ENCODE results near the gene AGAP3.

AGAP3 gene

DNA sequence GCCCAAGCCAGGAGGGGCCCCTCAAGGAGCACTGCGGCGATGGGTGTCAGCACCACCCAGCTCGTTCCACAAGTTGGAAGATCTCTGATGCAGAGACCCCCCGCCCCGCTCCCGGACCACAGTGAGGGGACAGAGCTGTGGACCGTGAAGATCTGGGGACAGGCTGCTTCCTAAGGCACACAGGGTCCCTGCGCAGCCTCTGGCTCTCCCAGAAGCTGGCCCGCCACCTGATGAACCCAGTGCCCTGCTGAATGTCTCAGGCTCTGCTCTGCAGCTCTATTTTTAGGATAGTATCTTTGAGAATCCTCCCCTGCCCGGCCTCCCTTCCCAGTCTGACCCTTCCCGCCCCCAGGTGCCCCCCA lies 51.5 kb downstream of the AGAP3 start:
- no peak for DNase-seq

DNA sequence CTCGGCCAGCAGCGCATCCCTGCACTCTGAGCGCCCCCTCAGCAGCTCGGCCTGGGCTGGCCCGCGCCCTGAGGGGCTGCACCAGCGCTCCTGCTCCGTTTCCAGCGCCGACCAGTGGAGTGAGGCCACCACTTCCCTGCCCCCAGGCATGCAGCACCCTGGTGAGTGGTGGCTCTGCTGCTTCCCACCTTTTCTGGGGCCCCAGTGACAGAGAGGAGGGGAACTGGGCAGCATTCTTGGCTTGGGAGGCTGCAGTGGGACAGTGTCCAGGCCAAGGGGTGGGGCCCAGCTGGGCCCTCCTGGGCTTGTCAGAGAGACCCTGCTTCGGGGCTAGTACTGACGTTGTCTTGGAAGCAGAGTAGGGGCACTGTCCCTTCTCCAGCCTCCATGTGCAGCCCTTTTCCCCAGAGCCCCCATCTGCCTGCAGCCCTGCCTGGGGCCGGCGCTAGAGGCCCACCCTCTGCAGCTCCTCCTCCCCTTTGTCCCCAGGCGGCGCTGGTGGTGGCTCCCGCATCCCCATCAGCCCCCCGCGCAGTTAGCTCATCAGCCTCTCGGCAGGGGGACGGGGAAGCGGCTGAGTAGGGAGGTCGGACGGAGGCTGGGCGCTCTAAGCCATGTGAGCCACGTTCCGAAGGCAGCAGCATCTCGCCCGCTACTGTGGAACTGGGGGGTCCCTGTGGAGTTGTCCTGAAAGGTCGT lies 52.0 kb downstream of the AGAP3 start:
- no peak for DNase-seq

DNA sequence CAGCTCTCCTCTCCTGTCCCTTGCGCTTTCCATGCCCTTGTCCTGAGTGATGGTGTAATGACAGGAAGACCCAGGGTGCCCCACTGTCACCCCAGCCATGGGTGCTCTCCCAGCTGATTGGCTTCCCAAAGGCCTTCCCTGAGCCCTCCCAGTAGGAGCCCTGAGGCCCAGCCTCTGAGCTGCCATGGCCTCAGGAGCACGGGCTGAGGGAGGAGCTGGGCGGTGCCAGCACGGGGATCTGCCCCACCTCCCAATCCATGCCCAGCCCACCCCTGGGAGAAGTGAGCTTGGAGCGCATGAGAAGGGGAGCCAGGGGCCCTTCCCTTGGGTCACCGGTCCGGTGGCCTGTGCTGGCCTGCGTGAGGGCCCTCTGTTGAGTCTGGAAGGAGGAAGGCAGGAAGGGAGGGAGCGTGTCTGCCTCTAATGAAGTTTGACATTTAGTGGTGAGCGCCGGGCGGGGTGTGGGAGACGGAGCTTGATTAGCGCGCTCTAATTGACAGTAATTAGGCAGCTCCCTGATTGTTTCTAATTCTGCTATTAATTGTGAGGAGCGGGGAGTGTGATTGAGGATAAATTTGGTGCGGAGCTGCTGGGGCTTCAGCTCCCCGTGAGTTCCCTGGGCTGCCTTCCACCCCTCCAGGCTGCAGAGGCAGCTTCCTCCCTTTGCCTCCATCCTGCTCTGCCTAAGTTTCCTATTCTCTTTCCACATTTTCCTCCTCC lies 53.0 kb downstream of the AGAP3 start:
- DNase-seq = no peak

DNA sequence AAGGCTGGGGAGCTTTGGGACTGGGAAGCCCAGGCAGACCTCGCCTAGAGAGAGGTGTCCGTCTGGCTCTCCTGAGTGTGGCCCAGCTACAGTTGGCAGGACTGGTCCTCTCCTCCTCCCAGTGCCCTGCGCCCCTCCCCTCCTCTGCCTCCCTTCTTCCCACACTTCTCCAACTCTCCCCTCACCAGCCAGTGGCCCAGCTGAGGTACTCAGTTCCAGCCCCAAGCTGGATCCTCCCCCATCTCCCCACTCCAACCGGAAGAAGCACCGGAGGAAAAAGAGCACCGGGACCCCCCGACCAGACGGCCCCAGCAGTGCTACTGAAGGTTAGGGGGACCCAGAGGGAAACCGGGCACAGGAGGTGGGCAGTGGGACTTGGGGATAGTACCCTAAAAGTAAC lies 53.5 kb downstream of the AGAP3 start:
- no peak for DNase-seq

DNA sequence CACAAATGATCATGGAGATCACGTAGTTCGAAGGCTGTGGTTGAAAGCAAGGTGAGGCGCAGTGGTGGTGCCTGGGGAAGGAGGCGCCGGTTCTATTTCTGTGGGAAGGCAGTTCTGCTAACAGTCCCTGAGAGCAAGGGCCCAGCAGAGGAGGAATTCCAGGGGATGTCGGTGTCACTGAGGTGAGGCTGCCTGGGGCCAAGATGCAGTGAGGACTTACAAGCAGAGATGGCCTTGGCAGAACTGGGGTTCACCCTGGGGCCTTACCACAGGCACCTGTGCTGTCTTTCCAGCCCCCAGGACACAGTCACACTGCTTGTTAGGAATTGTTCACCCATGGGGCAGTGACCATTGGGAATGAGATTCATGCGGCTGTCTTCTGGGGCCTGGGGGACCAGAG lies 54.6 kb downstream of the AGAP3 start:
- DNase-seq = no peak

DNA sequence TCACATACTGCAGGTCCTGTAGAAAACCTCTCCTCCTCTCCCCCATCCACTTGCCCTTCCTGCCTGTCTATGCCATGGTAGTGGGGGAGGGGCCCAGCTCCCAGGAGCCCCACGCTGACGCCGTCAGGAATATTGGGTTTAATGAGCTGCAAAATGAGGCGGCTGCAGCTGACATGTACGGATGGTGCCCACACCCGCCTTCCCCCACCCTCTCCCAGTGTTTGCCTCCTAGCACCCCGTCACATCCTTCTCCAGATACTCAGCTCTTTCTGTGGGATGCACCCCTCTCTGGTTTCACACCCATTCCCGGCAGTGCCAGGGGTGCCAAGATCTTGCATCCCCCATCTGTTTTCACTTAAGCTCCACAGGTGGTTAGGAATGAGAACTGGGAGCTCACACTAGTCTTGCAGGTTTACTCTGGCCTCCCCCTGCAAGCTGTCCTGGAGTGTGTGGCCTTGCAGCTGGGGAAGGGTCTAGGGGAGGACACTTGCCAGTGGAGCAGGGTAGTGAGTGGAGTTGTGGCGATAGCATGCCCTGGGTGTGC lies 55.1 kb downstream of the AGAP3 start:
- DNase-seq = no peak

- DNase-seq = no peak
Observed at GRCh38 chr7:151141855-151142685, 55.8 kb downstream of the AGAP3 start.

DNA sequence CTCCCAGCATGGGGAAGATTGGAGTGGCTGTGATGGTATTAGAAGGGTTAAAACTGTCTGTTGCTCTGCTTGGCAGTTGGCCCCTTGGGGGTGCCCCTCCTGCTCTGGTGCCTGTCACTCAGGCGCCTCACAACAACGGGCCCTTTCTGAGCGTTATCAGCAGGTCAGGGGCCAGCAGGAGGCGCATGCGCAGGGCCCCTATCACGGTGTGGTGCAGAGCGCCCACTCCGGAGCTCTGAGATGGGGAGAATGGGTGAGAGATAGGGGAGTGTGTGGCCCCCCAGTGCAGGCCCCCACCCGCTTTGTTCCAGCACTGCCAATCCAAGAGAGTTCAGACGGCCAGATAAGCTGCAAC lies 56.4 kb downstream of the AGAP3 start:
- DNase-seq = no peak

GRCh38 chr7:151143261-151144015 lies 57.2 kb downstream of the AGAP3 start:
- no peak for DNase-seq

DNA sequence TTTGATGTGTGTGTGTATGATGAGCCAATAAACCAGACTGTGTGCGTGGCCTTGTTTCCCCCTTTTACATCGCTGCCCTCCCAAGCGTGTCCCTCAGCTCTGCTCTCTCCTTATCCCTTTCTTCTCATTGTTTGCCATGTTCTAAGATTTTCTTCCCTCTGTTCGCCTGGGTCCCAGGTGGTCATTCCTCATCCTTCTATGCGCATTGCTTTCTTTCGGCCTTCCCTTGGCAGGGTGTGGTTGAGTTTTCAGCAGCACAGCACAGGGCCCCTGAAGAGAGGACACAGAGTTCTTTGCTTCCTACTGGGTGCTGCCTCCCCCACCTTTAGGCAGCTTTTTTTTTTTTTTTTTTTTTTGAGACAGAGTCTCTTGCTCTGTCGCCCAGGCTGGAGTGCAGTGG lies 58.1 kb downstream of the AGAP3 start:
- DNase-seq = no peak

GRCh38 chr7:151146761-151147160 lies 60.5 kb downstream of the AGAP3 start:
- no peak for DNase-seq

DNA sequence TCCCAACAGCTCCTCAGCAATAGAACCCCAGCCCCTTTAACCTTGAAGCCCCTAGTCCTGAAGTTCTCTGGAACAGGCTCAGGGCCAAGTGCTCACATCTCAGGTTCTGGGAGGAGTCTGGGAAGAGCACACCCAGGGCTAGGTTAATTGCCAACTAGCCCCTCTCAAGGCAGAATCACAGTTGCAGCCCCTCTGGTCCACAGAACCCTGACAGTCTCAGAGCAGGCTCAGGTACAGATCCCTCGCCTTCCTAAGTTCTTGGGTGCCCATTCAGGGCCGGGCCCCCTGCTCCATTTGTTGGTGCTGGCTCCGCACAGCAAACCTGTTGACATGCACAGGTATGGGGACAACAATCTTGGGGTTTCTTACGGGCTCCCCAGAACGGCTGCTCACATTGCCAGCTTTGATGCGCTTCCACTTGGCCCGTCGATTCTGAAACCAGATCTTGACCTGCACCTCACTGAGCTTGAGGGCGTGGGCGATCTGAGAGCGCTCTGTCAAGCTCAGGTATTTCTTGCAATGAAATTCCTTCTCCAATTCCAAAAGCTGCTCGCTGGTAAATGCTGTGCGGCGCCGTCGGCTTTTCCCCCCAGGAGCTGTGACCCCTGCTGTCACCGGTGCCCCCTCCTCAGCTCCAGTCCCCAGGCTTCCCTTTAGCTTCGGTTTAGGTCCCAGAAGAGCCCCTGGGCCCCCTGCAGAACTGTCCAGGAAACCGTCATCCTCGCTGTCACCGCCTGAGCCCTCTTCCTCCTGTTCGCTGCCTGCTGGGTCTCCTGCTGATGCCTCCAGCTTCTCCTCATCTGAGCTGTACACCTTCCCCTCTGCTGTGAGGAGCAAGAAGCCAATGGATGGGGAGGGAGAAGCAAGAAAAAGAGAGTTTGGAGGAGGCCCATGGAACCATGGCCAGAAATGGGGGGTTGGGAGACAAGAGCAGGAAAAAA lies 62.3 kb downstream of the AGAP3 start:
- no peak for DNase-seq

- DNase-seq = no peak
Observed at GRCh38 chr7:151150388-151150787, 64.1 kb downstream of the AGAP3 start.

DNA sequence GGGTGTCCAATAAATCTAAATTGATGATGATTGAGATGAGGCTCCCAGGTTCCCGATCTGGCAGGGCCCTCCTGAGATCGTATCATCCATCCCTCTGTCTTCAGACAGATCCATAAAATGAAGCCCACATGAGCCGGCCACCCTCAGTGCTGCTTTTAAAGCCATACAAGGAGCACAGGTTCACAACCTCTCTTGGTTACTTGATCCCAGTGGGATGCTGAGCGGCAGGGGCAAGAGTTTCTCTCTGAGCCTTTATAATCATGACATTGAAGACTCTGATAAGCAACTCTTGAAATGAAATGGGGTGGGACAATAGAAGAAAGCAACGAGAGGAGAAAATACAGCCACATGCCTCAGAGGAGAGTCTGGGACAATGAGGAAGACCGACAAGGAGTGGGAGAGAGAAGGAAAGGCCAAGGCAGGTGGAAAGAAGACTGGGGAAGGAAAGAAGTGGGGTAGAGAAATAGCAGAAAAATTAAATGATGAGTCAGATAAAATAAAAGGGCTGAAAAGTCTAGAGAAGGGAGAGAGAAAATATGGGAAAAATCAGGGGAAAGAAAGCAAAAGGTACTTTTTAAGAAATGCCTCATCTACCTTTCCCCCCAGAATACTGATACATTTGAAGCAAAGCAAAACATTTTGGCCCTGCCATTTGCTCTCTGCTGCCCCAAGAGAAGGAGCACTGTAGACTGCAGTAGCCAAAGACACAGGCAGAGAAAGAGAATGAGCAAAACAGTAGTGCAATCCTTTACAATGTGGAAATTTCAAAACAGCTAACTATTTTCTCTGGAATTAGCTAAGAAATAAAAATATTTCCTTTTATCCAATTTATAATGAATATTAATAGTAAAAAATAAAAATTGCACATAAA lies 66.6 kb downstream of the AGAP3 start:
- DNase-seq = no peak

DNA sequence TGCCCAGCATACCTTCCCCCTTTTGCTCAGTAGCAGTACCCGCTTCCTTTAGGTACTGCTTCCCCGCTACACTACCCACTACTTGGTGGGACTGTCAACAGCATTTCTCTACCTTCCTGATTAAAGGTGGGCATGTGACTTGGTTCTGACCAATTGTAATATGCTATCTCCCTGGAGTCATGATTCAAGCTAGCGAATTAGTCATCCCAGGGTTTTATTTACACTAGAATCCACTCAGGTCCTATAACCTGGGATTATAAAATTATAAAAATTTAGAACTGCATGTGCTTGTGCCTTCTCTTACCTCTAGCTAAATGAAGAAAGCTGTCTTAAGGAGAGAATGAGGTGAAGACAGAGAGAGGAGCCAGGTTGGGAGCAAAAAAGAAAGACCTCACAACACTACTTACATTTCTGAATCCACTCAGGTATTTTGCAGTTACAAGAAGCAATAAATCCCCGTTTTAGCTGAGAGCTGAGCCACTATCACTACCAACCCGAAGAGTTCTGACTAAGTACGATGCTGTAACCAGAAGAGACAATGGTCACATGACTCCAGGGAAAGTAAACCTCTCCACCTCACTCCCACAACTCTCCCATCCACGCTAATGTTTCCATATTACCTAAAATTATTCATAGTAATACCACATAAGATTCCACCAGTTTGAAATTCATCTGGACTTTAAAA lies 71.5 kb downstream of the AGAP3 start:
- DNase-seq = no peak

DNA sequence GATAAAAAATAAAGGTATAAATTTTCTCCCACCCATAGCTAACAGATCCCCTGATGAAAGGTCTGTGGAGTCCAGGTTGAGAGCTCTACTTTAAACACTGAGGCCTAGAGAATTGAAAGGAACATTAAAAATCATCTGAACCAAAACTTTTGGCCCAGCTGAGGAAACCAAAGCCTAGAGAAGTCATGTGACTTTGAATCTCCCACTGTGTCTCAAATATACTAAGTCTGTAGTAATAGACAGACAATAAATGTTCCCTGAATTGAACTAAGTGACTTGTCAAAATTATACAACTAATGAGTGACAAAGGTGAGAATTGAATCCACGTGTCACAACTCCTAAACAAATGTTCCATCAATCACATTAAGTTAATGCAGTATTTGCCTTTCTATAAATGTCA lies 75.5 kb downstream of the AGAP3 start:
- no peak for DNase-seq

- no peak for DNase-seq
Observed at GRCh38 chr7:151166629-151167196, 80.4 kb downstream of the AGAP3 start.

DNA sequence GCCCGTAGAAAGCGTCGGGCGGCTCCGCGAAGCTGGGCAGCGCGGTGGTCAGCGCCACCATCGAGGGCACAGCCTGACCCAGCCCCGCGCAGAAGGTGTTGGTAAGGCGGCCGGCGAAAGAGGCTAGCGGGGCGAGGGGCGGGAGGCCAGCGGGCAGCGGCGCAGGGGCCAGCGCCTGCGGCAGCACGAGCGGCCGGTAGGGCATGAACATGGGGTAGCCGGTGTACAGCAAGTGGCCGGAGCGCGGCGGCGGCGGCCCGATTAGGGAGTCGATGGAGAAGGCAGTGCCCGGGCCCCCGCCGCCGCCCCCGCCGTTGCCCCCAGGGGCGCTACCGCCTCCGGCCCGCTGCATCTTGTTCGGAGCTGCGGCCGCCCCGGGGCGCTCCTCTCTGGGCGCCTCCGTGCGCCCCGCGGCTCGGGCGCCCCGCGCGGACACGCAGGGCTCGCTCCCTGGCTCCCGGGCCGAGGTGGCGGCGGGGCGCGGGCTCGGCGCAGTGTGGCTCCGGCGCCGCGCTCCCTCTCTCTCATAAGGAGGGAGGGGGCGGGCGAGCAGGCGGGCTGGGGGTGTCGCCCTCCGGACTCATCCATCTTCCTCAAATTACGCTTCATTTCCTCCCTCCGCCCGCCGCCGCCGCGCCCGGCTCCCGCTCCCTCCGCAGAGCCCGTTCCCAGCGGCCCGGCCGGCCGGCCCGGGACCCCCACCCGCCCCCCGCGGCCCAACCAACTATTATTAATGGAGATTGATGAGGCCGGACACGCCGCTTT lies 81.1 kb downstream of the AGAP3 start, which contains the start of gene GBX1:
GBX1 (minus strand) TSS at position 498 of the 765 bp plus-strand sequence; CDS start at position 352, 146 bp downstream.
- no peak for DNase-seq
